Sigmoid colon (tissue), 4 donors: ENCODE measurements around the gene ATP1B4.

ENCODE experiments used
- EP300 ChIP-seq, 4 donors: sonication (generic); formaldehyde crosslinking; IDR thresholded peaks; one replicate each; pipeline ENCODE4 v1.6.1; 2017; ENCODE audit warnings: antibody characterized with exemption in 4 of 4
- POLR2A ChIP-seq, 2 donors: fragments of 450-650 bp; IDR thresholded peaks; one replicate each; pipeline ENCODE4 v1.6.1; 2016; ENCODE audit warnings: antibody characterized with exemption in 2 of 2, mild to moderate bottlenecking in 2 of 2, moderate library complexity in 2 of 2
- POLR2AphosphoS5 ChIP-seq, 4 donors: sonication (generic); formaldehyde crosslinking; IDR thresholded peaks; one replicate each; pipeline ENCODE4 v1.6.1; 2017; ENCODE audit warnings: antibody characterized with exemption in 4 of 4
- TF ChIP-seq, protein P1 (sequence below), 4 experiments: fragments of 450-650 bp in 3 of 4; fragments of 200-600 bp in 1 of 4; IDR thresholded peaks; one replicate each; pipeline ENCODE4 v1.5.1; 2016 to 2019; ENCODE audit warnings: antibody characterized with exemption in 4 of 4, mild to moderate bottlenecking in 3 of 4, moderate library complexity in 2 of 4

DNA sequence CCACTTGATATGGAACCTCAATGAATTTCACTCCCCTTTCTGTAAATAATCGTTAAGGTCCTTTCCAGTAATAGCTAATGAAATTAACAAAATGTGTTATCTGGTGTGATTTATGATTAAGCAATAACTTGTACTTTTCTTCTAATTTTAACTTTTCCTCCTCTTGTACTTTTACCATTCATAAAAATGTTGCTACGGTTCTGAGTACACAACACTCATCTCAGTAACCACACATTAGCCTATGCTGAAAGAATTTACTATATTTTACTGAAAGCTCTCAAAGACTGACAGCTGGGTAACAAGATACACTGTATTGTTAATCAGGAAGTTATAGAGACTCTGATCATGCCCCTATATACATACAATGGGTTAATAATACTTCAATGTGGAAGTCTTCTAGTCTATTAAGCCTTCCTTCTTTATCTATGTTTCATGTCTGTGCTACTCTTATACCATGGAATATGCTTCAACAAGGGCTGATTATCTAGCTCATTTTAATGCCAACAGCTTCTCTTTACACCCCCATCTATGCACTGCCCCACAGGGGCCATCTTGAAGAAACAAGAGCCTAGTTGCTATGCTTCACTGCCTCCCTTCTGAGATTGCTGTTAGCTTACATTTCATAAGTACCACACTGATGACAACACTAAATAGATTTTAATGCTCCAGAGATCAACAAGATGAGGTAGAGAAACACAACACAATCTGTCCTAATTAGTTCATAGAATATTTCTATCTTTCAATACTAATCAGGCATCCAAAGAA lies 68.1 kb downstream of the ATP1B4 start:
- TF ChIP-seq, protein P1, sequence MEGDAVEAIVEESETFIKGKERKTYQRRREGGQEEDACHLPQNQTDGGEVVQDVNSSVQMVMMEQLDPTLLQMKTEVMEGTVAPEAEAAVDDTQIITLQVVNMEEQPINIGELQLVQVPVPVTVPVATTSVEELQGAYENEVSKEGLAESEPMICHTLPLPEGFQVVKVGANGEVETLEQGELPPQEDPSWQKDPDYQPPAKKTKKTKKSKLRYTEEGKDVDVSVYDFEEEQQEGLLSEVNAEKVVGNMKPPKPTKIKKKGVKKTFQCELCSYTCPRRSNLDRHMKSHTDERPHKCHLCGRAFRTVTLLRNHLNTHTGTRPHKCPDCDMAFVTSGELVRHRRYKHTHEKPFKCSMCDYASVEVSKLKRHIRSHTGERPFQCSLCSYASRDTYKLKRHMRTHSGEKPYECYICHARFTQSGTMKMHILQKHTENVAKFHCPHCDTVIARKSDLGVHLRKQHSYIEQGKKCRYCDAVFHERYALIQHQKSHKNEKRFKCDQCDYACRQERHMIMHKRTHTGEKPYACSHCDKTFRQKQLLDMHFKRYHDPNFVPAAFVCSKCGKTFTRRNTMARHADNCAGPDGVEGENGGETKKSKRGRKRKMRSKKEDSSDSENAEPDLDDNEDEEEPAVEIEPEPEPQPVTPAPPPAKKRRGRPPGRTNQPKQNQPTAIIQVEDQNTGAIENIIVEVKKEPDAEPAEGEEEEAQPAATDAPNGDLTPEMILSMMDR (IDR thresholded peaks at IDR 0.05): no peak
- TF ChIP-seq EP300 (IDR thresholded peaks at IDR 0.05) (no peak), POLR2A (IDR thresholded peaks at IDR 0.05) (no peak), POLR2AphosphoS5 (IDR thresholded peaks at IDR 0.05) (no peak)
